CD4-positive, alpha-beta memory T cell (primary cell): ENCODE data around the gene THSD4. TPM values are rescaled to one million over a fixed set of nuclear protein-coding genes. Genes with fewer than 3 reads are reported as not detected.

Experiments used
- CTCF ChIA-PET: fragments of 350-600 bp; sonication (Branson Sonifier 250); formaldehyde crosslinking; loops from one replicate; lab custom pipeline; 2021; ENCODE audit warnings: inconsistent platforms; ENCODE audit not compliant: partially characterized antibody; lab: Charles Lee
- POLR2A ChIA-PET: fragments of 350-600 bp; sonication (Branson Sonifier 250); formaldehyde crosslinking; loops from one replicate; lab custom pipeline; 2021; ENCODE audit not compliant: partially characterized antibody; lab: Charles Lee
- DNase-seq, 5 donors: peaks; one replicate each; pipeline versions ENCODE4 v3.0.0 to v3.0.0-alpha.2; 2020 to 2022; ENCODE audit warnings: mixed read lengths in 1 of 5
- H3K27ac ChIP-seq: one replicate; pipeline ENCODE4 v1.7.0; 2013; ENCODE audit warnings: low read depth, low read length
- H3K27me3 ChIP-seq: 2 replicates; pipeline ENCODE4 v1.7.0; 2013; ENCODE audit warnings: mild to moderate bottlenecking, low read length, moderate library complexity; ENCODE audit not compliant: insufficient read depth
- H3K36me3 ChIP-seq: 2 replicates; pipeline ENCODE4 v1.7.0; 2013; ENCODE audit warnings: mild to moderate bottlenecking, low read length, moderate library complexity; ENCODE audit not compliant: insufficient read depth
- H3K4me1 ChIP-seq: 2 replicates; pipeline ENCODE4 v1.7.0; 2013; ENCODE audit warnings: mild to moderate bottlenecking, low read length, moderate library complexity; ENCODE audit not compliant: insufficient read depth
- H3K4me3 ChIP-seq, 2 donors: one replicate each; pipeline ENCODE4 v1.7.0; 2013; ENCODE audit warnings: low read length in 2 of 2, mild to moderate bottlenecking in 1 of 2
- H3K9me3 ChIP-seq, 2 donors: one replicate each; pipeline ENCODE4 v1.7.0; 2013; ENCODE audit warnings: low read length in 2 of 2, control low read depth in 1 of 2; ENCODE audit not compliant: control insufficient read depth in 1 of 2
- H3K27ac Mint-ChIP-seq, 7 donors: one replicate each; pipeline ENCODE4 v1.8.0; 2020 to 2021; ENCODE audit warnings: mixed read lengths in 7 of 7, mild to moderate bottlenecking in 6 of 7, inconsistent platforms in 3 of 7, moderate library complexity in 3 of 7
- H3K27me3 Mint-ChIP-seq, 2 donors: one replicate each; pipeline ENCODE4 v1.8.0; 2020 to 2021; ENCODE audit warnings: mixed read lengths in 2 of 2
- H3K36me3 Mint-ChIP-seq, 2 donors: one replicate each; pipeline ENCODE4 v1.8.0; 2020 to 2021; ENCODE audit warnings: mixed read lengths in 2 of 2, inconsistent platforms in 1 of 2, mild to moderate bottlenecking in 1 of 2
- H3K4me1 Mint-ChIP-seq, 4 donors: one replicate each; pipeline ENCODE4 v1.8.0; 2020 to 2021; ENCODE audit warnings: mixed read lengths in 4 of 4, mild to moderate bottlenecking in 1 of 4
- H3K4me3 Mint-ChIP-seq, 8 donors: one replicate each; pipeline ENCODE4 v1.8.0; 2020 to 2021; ENCODE audit warnings: mixed read lengths in 8 of 8, mild to moderate bottlenecking in 7 of 8, moderate library complexity in 6 of 8, inconsistent platforms in 3 of 8
- H3K9me3 Mint-ChIP-seq, 8 donors: one replicate each; pipeline ENCODE4 v1.8.0; 2020 to 2021; ENCODE audit warnings: mixed read lengths in 8 of 8, mild to moderate bottlenecking in 5 of 8, inconsistent platforms in 3 of 8, moderate library complexity in 1 of 8
- intact Hi-C: fragments of 100-400 bp; cut with micrococcal nuclease; formaldehyde crosslinking; loops from one replicate; pipeline ENCODE4 v1.15.1; 2023
- polyA plus RNA-seq, 2 donors: library from polyadenylated mRNA; unstranded; fragments of 300-500 nt; fragmentation: Illumina TruSeq; gene quantifications; one replicate each; pipeline ENCODE4 v1.2.3, GENCODE V29; 2021
- total RNA-seq, 2 experiments: library from RNA; stranded (reverse); gene quantifications; one replicate each; pipeline ENCODE4 v1.2.3, GENCODE V29; 2021

Gene THSD4
- total and polyA plus RNA-seq, 4 experiments from 2014 or later = not detected

- H3K27me3 Mint-ChIP-seq = no peaks in the 10 kb centered on the region
- H3K36me3 ChIP-seq = no peaks in the 10 kb centered on the region
- peaks cover 0 to 2% (median 0%) of the 10 kb centered on the region in 8 donors for H3K9me3 Mint-ChIP-seq
- no peaks in the 10 kb centered on the region for H3K4me1 ChIP-seq
- H3K4me3 ChIP-seq = no peak overlapping the region
- H3K9me3 ChIP-seq = no peaks in the 10 kb centered on the region
- no peaks in the 10 kb centered on the region for H3K4me1 Mint-ChIP-seq
- H3K27me3 ChIP-seq = no peaks in the 10 kb centered on the region
- CTCF ChIA-PET = no interaction called here
- no peak for DNase-seq
- H3K36me3 Mint-ChIP-seq = no peaks in the 10 kb centered on the region
- no peak overlapping the region for H3K4me3 Mint-ChIP-seq
- H3K27ac ChIP-seq = no peak overlapping the region
- intact Hi-C loops = no loop called here
- POLR2A ChIA-PET = no interaction called here
- no peak overlapping the region for H3K27ac Mint-ChIP-seq
Measured at GRCh38 chr15:71151081-71151480, 35.8 kb downstream of the THSD4 start.

- peak in 1 of 5 donors; percentile 22 for DNase-seq
- Mint-ChIP-seq H3K27me3 (peaks cover 0 to under 1% of the 10 kb centered on the region in 2 donors), H3K4me1 (no peaks in the 10 kb centered on the region), H3K9me3 (peaks cover 0 to 2% (median 0%) of the 10 kb centered on the region in 8 donors), H3K36me3 (no peaks in the 10 kb centered on the region), H3K27ac (no peak overlapping the region), H3K4me3 (no peak overlapping the region)
- Histone ChIP-seq H3K27ac (no peak overlapping the region), H3K9me3 (no peaks in the 10 kb centered on the region), H3K36me3 (no peaks in the 10 kb centered on the region), H3K4me3 (no peak overlapping the region), H3K27me3 (no peaks in the 10 kb centered on the region), H3K4me1 (no peaks in the 10 kb centered on the region)
- ChIA-PET CTCF (no interaction called here), POLR2A (no interaction called here)
- intact Hi-C loops = no loop called here
Measured at GRCh38 chr15:71152542-71152941, 37.3 kb downstream of the THSD4 start.

GRCh38 chr15:71153823-71154524 lies 38.7 kb downstream of the THSD4 start:
- H3K27ac Mint-ChIP-seq = no peak overlapping the region
- Histone ChIP-seq H3K36me3 (no peaks in the 10 kb centered on the region), H3K4me1 (no peaks in the 10 kb centered on the region), H3K4me3 (no peak overlapping the region), H3K27me3 (no peaks in the 10 kb centered on the region), H3K27ac (no peak overlapping the region), H3K9me3 (no peaks in the 10 kb centered on the region)
- no peak overlapping the region for H3K4me3 Mint-ChIP-seq
- no peaks in the 10 kb centered on the region for H3K36me3 Mint-ChIP-seq
- POLR2A ChIA-PET = no interaction called here
- no peak for DNase-seq
- CTCF ChIA-PET = no interaction called here
- peaks cover 0 to 2% (median 0%) of the 10 kb centered on the region in 8 donors for H3K9me3 Mint-ChIP-seq
- peaks cover 0 to 1% of the 10 kb centered on the region in 2 donors for H3K27me3 Mint-ChIP-seq
- no peaks in the 10 kb centered on the region for H3K4me1 Mint-ChIP-seq
- intact Hi-C loops = no loop called here

GRCh38 chr15:71154607-71155200 lies 39.4 kb downstream of the THSD4 start:
- intact Hi-C loops = no loop called here
- H3K9me3 ChIP-seq = no peaks in the 10 kb centered on the region
- no peak overlapping the region for H3K4me3 Mint-ChIP-seq
- H3K27ac ChIP-seq = no peak overlapping the region
- no peaks in the 10 kb centered on the region for H3K36me3 Mint-ChIP-seq
- no peak overlapping the region for H3K27ac Mint-ChIP-seq
- no peaks in the 10 kb centered on the region for H3K36me3 ChIP-seq
- H3K27me3 ChIP-seq = no peaks in the 10 kb centered on the region
- no peak for DNase-seq
- no peaks in the 10 kb centered on the region for H3K4me1 Mint-ChIP-seq
- POLR2A ChIA-PET = no interaction called here
- H3K4me1 ChIP-seq = no peaks in the 10 kb centered on the region
- CTCF ChIA-PET = no interaction called here
- no peak overlapping the region for H3K4me3 ChIP-seq
- peaks cover 0 to 2% (median 0%) of the 10 kb centered on the region in 8 donors for H3K9me3 Mint-ChIP-seq
- peaks cover 0 to 1% of the 10 kb centered on the region in 2 donors for H3K27me3 Mint-ChIP-seq

GRCh38 chr15:71155534-71155933 lies 40.3 kb downstream of the THSD4 start:
- Mint-ChIP-seq H3K4me1 (no peaks in the 10 kb centered on the region), H3K27ac (no peak overlapping the region), H3K27me3 (peaks cover 0 to 1% of the 10 kb centered on the region in 2 donors), H3K36me3 (no peaks in the 10 kb centered on the region), H3K4me3 (no peak overlapping the region), H3K9me3 (peaks cover 0 to 2% (median 0%) of the 10 kb centered on the region in 8 donors)
- Histone ChIP-seq H3K4me1 (no peaks in the 10 kb centered on the region), H3K4me3 (no peak overlapping the region), H3K27me3 (no peaks in the 10 kb centered on the region), H3K36me3 (no peaks in the 10 kb centered on the region), H3K9me3 (no peaks in the 10 kb centered on the region), H3K27ac (no peak overlapping the region)
- no peak for DNase-seq
- intact Hi-C loops = no loop called here
- POLR2A ChIA-PET = no interaction called here
- CTCF ChIA-PET = no interaction called here

- H3K27me3 Mint-ChIP-seq = peaks cover 11 to 12% of the 10 kb centered on the region in 2 donors
- no peaks in the 10 kb centered on the region for H3K36me3 ChIP-seq
- no peak overlapping the region for H3K4me3 Mint-ChIP-seq
- no peak overlapping the region for H3K27ac ChIP-seq
- no peaks in the 10 kb centered on the region for H3K9me3 ChIP-seq
- no peak overlapping the region for H3K4me3 ChIP-seq
- DNase-seq = no peak
- H3K27me3 ChIP-seq = no peaks in the 10 kb centered on the region
- intact Hi-C loops = no loop called here
- H3K4me1 ChIP-seq = no peaks in the 10 kb centered on the region
- H3K9me3 Mint-ChIP-seq = peaks cover 3 to 23% (median 18%) of the 10 kb centered on the region in 8 donors
- H3K4me1 Mint-ChIP-seq = no peaks in the 10 kb centered on the region
- no peak overlapping the region for H3K27ac Mint-ChIP-seq
- no peaks in the 10 kb centered on the region for H3K36me3 Mint-ChIP-seq
- CTCF ChIA-PET = no interaction called here
- POLR2A ChIA-PET = no interaction called here
Measured at GRCh38 chr15:71160976-71161375, 45.7 kb downstream of the THSD4 start.

DNA sequence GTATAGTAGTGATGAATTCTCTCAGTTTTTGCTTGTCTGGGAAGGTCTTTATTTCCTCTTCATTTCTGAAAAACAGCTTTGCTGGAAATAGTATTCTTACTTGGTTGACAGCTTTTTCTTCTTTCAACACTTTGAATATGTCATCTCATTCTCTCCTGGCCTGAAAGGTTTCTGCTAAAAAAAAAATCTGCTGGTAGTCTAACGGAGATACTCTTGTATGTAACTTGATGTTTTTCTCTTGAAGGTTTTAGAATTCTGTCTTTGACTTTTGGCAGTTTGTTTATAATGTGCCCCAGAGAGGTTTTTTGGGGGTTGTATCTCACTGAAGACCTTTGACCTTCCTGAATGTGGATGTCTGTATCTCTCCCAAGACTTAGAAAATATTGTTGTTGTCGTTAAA lies 47.0 kb downstream of the THSD4 start:
- intact Hi-C loops = no loop called here
- Mint-ChIP-seq H3K4me1 (no peaks in the 10 kb centered on the region), H3K4me3 (no peak overlapping the region), H3K27me3 (peaks cover 12 to 17% of the 10 kb centered on the region in 2 donors), H3K36me3 (no peaks in the 10 kb centered on the region), H3K27ac (no peak overlapping the region), H3K9me3 (peaks cover 3 to 27% (median 19%) of the 10 kb centered on the region in 8 donors)
- Histone ChIP-seq H3K4me1 (no peaks in the 10 kb centered on the region), H3K27me3 (no peaks in the 10 kb centered on the region), H3K36me3 (no peaks in the 10 kb centered on the region), H3K27ac (no peak overlapping the region), H3K4me3 (no peak overlapping the region), H3K9me3 (no peaks in the 10 kb centered on the region)
- DNase-seq = no peak
- POLR2A ChIA-PET = no interaction called here
- CTCF ChIA-PET = no interaction called here
